Ecto neural progenitor cell (in vitro differentiated cells): Measurements from ENCODE around the gene VIPR2.
"Not testable (repeated sequence)": the region's sequence is repeated elsewhere in the genome, so short reads cannot be mapped to it uniquely, and the experiment has no call there.

Experiments
- DNase-seq: peaks from one replicate; pipeline ENCODE4 v3.0.0-alpha.2; 2018; ENCODE audit warnings: low spot score

The VIPR2 gene, protein sequence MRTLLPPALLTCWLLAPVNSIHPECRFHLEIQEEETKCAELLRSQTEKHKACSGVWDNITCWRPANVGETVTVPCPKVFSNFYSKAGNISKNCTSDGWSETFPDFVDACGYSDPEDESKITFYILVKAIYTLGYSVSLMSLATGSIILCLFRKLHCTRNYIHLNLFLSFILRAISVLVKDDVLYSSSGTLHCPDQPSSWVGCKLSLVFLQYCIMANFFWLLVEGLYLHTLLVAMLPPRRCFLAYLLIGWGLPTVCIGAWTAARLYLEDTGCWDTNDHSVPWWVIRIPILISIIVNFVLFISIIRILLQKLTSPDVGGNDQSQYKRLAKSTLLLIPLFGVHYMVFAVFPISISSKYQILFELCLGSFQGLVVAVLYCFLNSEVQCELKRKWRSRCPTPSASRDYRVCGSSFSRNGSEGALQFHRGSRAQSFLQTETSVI

DNA sequence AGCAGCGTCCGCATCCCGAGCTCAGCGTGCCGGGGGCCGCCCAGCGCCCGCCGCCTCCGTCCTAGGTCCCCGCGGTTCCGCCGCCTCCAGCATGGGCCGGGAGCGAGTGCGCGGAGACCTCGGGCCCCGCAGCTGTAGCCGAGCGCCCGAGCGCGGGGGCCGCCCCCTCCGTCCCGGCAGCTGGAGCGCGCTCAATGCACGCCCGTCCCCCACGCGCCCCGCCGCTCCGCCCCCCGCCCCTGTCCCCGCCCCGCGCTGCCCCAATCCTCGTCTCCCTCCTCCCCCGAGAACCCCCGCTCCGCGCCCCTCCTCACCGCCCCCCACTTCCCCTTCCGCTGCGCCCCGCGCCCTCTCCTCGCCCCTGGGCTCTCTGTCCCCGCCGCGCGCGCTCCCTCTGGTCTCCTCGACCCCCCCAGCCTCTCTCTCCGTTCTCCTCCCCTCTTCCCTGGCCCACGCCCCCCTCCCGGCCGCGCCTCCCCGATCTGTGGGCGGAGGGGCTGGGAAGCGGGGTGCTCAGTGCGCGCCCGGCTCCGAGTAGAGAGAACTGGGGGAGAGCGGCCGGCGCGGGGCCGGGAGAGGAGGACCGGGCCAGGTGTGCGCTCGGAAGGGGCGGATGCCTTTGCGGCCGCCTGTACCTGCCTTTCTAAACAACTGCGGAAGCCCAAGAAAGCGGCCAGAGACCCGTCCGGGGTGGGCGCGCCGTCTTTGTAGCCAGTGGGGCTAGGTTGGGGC is at the start of gene VIPR2:
Gene VIPR2 (minus strand): TSS at position 110 of the 732 bp plus-strand sequence. CDS start 96 bp downstream, at position 14.
- peak; percentile 59 for DNase-seq

DNA sequence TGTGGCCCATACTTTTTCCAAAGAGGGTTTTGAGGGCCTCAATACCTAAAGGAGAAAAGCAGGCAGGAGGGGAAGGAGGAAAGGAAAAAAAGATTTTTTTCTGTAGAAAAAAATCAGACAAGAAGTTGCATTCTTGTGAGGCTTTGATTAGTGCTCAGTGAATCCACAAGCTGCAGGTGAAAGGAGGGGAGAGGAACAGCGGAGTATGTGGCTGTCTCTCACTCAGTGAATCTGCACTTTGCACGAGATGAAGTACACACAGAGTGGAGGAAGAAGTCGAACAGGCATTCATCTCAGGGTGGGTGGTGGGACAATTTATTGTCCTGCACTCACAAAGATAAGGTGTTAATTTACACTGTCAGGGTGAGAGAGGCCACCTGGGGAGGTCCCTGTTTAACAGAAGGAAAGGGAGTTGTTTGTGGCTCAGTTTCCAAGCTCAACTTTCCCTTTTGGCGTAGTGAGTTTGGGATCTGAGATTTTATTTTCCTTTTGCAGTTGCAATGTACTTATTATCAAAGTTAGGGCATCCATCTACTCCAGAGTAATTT is 49.0 kb upstream of the VIPR2 start:
- no peak for DNase-seq

DNA sequence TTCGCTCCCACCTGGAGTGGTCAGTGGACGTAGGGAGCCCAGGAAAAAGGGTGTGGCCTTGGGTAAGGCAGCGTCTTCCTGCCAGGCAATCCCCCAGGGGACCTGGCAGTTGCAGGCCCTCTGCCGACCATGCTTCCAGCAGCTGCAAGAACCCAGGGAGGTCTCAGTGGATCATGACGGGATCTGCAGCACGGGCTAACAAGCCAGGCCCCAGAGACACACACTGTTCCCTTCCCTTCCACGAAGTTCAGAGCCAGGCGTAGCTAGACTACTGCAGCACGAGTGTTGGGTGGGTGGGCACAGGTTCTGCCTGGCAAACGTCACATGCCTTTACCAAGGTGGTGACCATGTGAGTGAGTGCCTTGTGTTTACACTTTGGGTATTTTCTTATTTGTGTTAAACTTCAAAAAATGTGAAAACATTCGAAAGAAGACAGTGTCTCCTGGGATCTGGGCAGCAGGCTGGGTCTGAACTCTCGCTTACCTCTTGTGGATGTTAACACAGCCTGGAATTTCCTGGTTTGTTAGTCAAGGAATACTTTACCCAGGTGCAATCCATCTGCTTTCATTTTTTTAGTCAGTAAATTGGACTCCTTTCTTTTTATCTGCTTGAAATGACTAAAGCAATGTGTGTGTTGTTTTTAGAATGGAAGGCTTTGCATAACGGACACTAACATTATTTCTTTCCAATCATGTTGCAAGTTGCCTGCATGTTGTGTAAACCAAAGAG is 48.2 kb upstream of the VIPR2 start:
- no peak for DNase-seq

- DNase-seq, result no peak
These were observed 47.3 kb upstream of the VIPR2 start for GRCh38 chr7:159192013-159192412.

- no peak for DNase-seq
These were observed 46.6 kb upstream of the VIPR2 start for GRCh38 chr7:159191236-159191635.

DNA sequence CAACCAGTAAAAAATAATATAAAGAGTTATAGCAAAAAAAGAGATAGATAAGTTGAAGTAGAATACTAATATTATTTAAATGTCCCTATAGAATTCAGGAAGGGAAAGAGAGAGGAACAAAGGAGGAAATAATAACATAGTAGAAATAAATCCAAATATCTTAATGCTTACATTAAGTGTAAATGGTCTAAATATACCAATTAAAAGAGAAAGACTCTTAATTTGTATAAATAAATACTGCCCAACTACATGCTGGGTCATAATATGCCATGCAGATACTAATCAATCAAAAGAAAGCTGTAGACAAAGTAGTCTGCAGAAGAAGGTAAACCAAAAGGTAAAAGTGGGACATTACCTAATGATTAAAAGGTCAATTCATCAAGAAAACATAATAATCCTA is 43.3 kb upstream of the VIPR2 start:
- DNase-seq, result no peak

GRCh38 chr7:159179241-159179640 is 34.6 kb upstream of the VIPR2 start:
- no peak for DNase-seq

DNA sequence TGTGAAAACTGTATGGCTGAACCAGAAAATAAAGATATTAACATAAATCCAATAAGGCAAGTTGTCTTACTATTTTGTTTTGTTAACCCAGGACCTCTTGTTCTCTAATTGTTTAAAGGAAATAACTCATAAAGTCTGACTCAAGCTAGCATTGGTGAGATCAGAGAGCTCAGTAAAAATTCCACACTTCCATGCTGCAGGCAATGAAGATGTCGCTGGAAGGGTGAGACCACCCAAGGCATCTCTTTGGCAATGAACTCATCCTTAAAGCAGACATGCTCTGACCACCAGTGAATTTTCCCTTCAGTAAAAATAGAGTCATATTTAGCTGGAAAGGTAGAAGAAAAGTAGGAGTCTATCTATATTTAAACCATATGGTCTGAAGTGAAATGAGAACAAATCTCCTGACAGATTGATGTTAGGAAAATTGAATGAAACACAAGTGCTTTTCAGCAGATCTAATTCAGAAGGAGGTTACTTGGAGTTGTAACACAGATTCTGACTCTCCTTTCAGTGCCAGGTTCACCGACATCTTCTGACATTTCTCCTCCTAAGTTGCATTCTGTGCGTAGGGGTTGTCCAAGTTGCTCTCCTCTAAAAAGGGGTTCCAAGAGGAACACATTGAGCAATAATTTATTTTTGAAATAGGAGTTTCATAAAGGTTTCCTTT is 32.8 kb upstream of the VIPR2 start:
- no peak for DNase-seq

DNA sequence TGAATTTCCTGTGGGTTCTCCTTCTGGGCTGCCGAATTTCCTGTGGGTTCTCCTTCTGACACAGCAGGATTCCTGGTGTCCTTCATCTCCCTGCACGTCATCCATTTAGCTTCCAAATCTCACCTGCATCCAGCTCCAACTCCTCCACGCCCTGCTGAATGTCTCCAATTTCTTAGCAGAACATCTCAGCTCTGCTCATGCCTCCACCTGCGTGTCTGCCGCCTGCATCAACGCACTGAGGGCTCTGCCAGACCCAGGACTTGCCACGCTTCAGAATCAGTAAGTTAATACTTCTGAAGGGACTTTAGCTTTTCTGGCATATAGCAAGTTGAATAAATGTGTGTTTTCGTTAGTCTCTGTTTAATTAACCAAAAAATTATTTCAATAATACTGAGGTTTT is 31.1 kb upstream of the VIPR2 start:
- no peak for DNase-seq

DNA sequence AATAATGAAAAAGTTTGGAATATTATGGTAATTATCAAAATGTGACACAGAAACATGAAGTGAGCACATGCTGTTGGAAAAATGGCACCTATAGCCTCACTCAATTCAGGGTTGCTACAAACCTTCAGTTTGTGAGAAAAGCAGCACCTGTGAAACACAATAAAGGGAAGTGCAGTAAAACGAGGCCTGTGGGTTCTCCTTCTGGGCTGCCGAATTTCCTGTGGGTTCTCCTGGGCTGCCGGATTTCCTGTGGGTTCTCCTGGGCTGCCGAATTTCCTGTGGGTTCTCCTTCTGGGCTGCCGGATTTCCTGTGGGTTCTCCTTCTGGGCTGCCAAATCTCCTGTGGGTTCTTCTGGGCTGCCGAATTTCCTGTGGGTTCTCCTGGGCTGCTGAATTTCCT is 30.4 kb upstream of the VIPR2 start:
- DNase-seq, result not testable (repeated sequence)

DNA sequence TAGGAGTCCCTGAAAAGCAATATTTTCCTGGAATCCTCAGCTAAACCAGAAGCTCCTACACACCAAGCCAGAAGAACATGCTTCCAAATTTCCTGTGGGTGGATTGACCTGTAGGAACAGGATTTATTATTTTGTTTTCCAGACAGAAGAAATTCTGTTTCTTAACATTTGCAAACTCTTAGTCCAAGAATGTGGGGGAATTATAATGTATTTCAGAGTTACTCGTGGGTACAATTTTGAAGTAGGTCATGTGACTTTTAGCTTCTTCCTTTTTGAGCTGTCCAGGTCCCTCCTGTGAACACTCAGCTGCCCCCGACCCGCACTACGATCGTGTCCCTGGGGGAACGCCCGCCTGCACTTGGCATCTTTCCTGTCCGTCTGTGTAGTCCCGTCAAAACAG is 27.7 kb upstream of the VIPR2 start:
- DNase-seq, result no peak

- DNase-seq, result no peak
These were observed 24.7 kb upstream of the VIPR2 start for GRCh38 chr7:159169391-159169790.

DNA sequence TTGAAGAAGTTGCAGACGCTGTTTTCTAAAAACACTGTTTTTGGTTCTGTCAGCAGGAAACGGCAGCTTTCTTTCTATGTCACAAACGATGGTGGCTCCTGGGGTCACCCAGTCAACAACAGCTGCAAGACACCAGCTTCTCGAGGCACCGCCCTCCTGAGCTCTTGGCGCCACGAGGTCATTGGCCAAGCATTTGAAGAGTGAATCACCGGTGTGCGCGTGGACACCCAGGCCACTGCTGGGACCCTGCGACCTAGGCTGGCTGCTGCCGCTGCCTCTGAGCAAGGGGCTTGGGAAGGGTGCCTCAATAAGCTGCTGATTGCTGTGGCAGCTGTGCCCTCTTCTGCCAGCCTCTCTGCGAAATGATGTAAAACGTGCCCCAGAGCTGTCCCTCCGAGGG is 22.5 kb upstream of the VIPR2 start:
- no peak for DNase-seq

DNA sequence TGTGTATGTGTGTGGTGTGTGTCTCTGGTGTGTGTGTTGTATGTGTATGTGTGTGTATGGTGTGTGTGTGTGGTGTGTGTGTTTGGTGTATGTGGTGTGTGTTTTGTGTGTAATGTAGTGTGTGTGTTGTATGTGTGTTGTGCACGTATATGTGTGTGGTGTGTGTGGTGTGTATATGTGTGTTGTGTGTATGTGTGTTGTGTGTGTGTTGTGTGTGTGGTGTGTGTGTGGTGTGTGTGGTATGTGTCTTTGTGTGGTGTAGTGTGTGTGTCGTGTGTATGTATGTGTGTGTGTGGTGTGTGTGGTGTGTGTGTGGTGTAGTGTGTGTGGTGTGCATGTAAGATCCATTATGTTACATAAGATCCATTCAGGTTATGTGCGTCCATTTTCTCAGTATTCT is 21.9 kb upstream of the VIPR2 start:
- DNase-seq, result no peak

- no peak for DNase-seq
These were observed 20.7 kb upstream of the VIPR2 start for GRCh38 chr7:159165352-159165751.

DNA sequence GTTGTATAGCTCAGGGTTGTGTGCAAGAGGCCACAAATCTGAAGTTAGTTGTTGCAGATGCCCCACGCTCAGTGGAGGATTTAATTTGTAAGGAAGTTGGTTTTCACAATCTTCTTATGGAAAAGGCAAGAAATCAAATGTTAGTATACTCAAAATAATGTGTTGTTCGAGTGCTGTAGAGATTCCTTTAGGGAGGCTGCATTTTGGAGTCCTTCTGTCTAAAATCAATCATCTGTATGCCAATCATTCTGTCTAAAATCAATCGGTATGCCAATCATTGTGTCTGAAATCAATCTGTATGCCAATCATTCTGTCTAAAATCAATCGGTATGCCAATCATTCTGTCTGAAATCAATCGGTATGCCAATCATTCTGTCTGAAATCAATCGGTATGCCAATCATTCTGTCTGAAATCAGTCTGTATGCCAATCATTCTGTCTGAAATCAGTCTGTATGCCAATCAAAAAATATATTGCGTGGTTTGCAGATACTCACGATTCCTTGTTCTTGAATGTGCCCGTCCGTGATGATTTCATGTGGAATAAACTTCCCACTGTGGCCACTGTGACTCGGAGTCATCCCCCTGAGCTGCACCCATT is 19.1 kb upstream of the VIPR2 start:
- DNase-seq, result not testable (repeated sequence)

DNA sequence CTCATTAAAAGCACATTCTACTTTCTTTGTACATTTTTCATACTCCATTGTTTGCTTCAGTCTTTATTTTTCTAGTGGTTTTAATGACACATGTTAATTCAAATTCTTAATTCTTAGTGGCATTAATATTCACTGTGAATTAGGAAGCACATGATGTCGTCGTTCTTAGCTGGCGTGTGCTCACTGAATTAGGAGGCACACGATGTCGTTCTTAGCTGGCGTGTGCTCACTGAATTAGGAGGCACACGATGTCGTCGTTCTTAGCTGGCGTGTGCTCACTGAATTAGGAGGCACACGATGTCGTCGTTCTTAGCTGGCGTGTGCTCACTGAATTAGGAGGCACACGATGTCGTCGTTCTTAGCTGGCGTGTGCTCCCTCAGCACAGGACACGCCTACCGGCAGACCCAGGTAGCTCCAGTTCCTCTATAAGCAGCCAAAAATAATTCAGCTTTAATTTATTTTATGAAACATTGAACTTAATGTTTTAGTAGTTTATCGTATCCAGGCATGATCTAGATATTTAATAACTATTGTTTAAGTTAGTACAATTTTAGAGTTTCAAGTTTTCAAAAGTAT is 17.5 kb upstream of the VIPR2 start:
- DNase-seq, result not testable (repeated sequence)

DNA sequence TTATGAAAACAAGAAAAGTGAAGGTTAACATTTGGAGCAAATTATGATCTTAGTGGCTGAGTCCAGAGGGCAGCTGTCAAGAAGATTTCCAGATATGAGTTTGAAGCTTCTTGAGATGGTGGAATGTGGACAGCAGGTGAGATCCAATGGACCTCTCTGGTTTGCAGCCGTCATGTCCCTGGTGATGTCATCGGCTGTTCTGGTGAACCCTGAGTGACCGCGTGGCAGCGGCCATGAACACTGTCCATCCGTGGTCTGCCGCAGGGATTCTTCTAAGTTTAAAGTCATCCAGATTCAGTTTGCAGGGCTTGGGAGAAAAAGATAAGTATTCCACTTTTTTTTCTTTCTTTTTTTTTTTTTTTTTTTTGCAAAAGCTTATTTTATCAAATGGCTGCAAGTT is 15.8 kb upstream of the VIPR2 start:
- DNase-seq, result no peak

DNA sequence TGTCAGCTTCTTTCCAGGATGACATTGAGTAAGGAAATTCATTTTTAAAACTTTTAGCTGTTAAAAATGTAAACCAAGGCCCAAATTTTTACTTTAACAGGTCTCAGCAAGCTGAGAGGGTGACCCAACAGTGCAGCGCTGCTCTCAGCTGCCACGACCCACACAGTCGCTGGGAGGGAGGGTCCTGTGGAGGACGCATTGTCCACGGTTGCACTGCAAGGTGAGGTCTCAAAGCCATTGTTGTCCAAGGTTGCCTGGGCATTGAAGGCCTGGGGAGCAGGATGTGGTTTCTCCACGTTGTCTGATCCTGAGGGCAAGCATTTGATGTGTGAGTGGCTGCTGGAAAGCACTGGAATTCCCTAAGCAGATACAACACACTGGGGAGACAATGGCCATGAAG is 15.1 kb upstream of the VIPR2 start:
- no peak for DNase-seq

DNA sequence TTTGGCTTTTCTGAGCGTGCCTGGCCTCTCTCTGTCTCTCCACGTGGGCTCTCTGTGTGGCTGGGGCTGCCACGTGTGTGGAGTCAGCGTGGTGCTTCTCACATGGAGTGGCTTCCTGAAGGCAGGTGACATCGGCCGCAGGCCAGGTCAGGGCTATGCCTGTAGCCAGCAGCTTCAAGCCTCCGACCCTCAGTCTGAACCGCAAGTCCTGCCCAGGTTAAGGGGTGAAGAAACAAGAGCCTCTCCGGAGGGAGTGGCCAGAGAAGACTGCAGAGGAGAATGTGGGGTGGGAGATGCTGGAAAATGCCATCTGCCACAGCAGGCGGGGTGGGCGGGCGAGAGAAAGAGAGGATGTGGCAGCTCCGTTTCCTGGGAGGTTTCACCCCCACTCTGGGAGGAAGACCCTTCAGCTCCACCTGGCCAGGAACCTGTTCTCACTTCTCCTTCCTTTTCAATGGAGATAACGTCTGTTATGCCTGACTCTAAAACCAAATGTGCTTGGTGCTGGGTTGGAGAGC is 14.3 kb upstream of the VIPR2 start:
- no peak for DNase-seq
